Measurements from ENCODE around the gene CD22. TPM values are rescaled to one million over a fixed set of nuclear protein-coding genes. Genes with fewer than 3 reads are reported as not detected.

Gene CD22
- total and polyA plus RNA-seq, 10 donors, result 251 to 446 (median 362) TPM

DNA sequence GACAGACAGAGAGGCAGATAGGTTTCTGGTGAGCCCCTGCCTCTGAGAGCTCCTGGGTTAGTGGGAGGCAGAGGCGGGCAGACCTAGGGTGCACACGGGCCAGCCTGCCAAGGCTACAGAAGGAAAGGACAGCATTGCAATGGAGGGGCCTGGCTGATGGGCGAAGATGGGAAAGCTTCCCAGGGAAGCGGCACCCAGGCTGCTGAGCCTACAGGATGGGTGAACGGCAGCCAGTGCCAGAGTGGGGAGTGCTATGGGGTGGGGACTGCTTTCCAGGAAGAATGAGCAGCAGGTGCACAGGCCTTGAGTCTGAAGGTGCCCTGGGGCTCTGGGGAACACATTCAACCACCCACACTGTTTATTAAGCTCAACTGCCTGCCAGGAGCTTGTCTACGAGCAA, 37.7 kb upstream of the CD22 start:
- TF ChIP-seq POLR2A (IDR thresholded peaks at IDR 0.05), result no peak
- TF ChIP-seq, protein P1, sequence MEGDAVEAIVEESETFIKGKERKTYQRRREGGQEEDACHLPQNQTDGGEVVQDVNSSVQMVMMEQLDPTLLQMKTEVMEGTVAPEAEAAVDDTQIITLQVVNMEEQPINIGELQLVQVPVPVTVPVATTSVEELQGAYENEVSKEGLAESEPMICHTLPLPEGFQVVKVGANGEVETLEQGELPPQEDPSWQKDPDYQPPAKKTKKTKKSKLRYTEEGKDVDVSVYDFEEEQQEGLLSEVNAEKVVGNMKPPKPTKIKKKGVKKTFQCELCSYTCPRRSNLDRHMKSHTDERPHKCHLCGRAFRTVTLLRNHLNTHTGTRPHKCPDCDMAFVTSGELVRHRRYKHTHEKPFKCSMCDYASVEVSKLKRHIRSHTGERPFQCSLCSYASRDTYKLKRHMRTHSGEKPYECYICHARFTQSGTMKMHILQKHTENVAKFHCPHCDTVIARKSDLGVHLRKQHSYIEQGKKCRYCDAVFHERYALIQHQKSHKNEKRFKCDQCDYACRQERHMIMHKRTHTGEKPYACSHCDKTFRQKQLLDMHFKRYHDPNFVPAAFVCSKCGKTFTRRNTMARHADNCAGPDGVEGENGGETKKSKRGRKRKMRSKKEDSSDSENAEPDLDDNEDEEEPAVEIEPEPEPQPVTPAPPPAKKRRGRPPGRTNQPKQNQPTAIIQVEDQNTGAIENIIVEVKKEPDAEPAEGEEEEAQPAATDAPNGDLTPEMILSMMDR (IDR thresholded peaks at IDR 0.05 in 8 of 11, conservative IDR thresholded peaks at IDR 0.05 in 3 of 11), result no peak
- TF ChIP-seq POLR2AphosphoS5 (IDR thresholded peaks at IDR 0.05), result no peak
- no peaks in the 10 kb centered on the region for H3K9me3 ChIP-seq
- 74 to 84% (median 78%) methylated on average over 6 of the region's 6 CpGs for WGBS, 5 donors
- H3K27me3 ChIP-seq (replicated peaks in 1 of 7), result peaks cover 0 to 17% (median 0%) of the 10 kb centered on the region in 7 donors
- intact Hi-C loops (cut with DNase I; ENCODE audit: low total_unique reads), result no loop called here
- H3K4me3 ChIP-seq, result no peak overlapping the region
- H3K36me3 ChIP-seq, result no peaks in the 10 kb centered on the region
- H3K4me1 ChIP-seq, result peaks cover 6 to 16% (median 14%) of the 10 kb centered on the region in 6 donors
- DNase-seq, result no peak
- no peak overlapping the region for H3K27ac ChIP-seq

DNA sequence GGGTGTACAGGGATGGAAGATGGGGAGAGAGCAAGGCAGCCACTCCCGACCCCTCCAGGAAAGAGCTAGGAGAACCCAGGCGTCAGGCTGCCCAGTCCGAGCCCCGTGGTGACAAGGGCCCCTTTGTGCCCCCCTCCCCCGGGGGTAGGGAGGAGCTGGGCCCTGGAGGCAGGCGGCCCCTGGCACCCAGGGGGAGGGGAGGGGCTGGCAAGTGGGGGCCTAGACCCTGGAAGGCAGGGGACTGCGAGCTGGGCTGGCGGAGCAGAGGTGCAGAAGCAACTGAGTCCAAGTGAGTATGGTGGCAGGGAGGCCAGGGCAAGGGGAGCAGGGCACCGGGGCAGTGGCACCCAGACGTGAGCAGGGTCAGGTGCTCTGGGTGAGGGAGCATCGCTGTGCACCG, 37.1 kb upstream of the CD22 start, which contains the start of gene MAG:
Gene MAG, plus strand, starts transcription at position 246 of the 400 bp plus-strand sequence. CDS start 3,248 bp downstream, outside the sequence.
- H3K4me1 ChIP-seq, result peaks cover 7 to 22% (median 17%) of the 10 kb centered on the region in 6 donors
- H3K4me3 ChIP-seq, result no peak within 1 kb of the TSS
- peaks cover 0 to 17% (median 0%) of the 10 kb centered on the region in 7 donors for H3K27me3 ChIP-seq (replicated peaks in 1 of 7)
- no peaks in the 10 kb centered on the region for H3K36me3 ChIP-seq
- DNase-seq, result no peak
- no peak within 1 kb of the TSS for H3K27ac ChIP-seq
- 71 to 84% (median 79%) methylated on average over 12 of the region's 12 CpGs for WGBS, 5 donors
- intact Hi-C loops (cut with DNase I; ENCODE audit: low total_unique reads), result no loop called here
- TF ChIP-seq, protein P1 (IDR thresholded peaks at IDR 0.05 in 8 of 11, conservative IDR thresholded peaks at IDR 0.05 in 3 of 11), result no peak
- TF ChIP-seq POLR2A (IDR thresholded peaks at IDR 0.05), result no peak
- H3K9me3 ChIP-seq, result no peaks in the 10 kb centered on the region

DNA sequence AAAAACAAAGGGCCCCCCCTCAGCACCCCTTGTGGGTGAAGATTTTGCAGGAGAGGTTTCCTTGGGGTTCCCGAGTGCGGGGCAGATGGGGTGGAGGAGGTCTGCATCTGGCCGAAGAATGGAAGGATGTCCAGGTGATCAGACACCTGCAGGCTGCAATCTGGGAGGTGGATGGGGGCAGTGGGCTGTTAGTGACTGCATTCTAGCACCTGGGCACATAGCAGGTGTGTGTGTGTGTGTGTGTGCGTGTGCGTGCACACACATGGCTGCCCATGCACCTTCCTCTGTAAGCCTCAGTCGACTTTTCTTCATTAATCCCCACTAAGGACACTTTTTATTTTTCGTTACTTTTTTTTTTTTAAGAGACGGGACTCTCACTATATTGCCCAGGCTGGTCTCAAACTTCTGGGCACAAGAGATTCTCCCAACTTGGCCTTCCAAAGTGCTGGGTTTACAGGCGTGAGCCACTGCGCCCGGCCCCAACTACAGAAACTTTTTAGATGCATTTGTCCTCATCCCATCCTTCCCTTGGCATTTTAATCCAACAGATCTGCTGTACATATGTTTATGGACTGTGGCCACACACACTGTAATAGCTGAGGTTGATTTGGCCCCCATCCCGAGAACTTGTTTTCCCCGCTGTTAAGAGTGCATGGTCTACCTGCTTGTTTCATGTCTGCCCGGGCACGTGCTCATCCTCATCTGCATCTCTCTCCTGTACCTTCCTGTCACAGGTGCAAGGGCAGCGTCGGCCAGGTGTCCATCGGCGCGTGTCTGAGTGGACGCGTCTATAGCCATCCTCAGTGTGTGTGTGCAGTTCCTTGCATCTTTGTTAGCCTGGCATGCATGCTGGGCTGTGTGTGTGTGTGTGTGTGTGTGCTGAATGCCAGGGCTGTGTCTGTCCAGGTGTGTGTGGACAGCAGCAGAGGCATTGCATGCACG, 36.3 kb upstream of the CD22 start:
- 77 to 84% (median 79%) methylated on average over 22 to 23 of the region's 23 CpGs for WGBS, 5 donors
- no peak overlapping the region for H3K4me3 ChIP-seq

More for the DNA sequence above, 36.3 kb upstream of the CD22 start:
- intact Hi-C loops (cut with DNase I; ENCODE audit: low total_unique reads), result no loop called here
- no peak overlapping the region for H3K27ac ChIP-seq
- H3K4me1 ChIP-seq, result peaks cover 7 to 22% (median 17%) of the 10 kb centered on the region in 6 donors
- no peaks in the 10 kb centered on the region for H3K36me3 ChIP-seq
- no peak for DNase-seq
- no peaks in the 10 kb centered on the region for H3K9me3 ChIP-seq
- H3K27me3 ChIP-seq (replicated peaks in 1 of 7), result peaks cover 0 to 17% (median 0%) of the 10 kb centered on the region in 7 donors
- TF ChIP-seq POLR2A (IDR thresholded peaks at IDR 0.05), result no peak
- TF ChIP-seq, protein P1 (IDR thresholded peaks at IDR 0.05 in 8 of 11, conservative IDR thresholded peaks at IDR 0.05 in 3 of 11), result no peak
